ENCODE results near the gene MKNK1. TPM values are rescaled to one million over a fixed set of nuclear protein-coding genes. Genes with fewer than 3 reads are reported as not detected.
"Not testable (repeated sequence)": the region's sequence is repeated elsewhere in the genome, so short reads cannot be mapped to it uniquely, and the experiment has no call there.

Gene MKNK1
- 20.3 TPM for polyA plus RNA-seq (2013, experiment 1 of 2; ENCODE audit: insufficient read length)
- 20.7 TPM for polyA plus RNA-seq (2013, experiment 2 of 2; ENCODE audit: insufficient read length)

GRCh38 chr1:46603858-46604549 is at the start of gene MKNK1:
Gene MKNK1 (minus strand): TSS chr1:46604268. CDS start chr1:46583327, 20,941 bp downstream.
- DNase-seq, result peak; percentile 94

GRCh38 chr1:46653405-46653958 is 49.4 kb upstream of the MKNK1 start:
- no peak for DNase-seq

GRCh38 chr1:46652321-46653100 is 48.4 kb upstream of the MKNK1 start:
- no peak for DNase-seq

- not testable (repeated sequence) for DNase-seq
Measured at GRCh38 chr1:46651152-46651551, 47.1 kb upstream of the MKNK1 start.

GRCh38 chr1:46650491-46650890 is 46.4 kb upstream of the MKNK1 start:
- DNase-seq, result no peak

- no peak for DNase-seq
Measured at GRCh38 chr1:46649764-46650163, 45.7 kb upstream of the MKNK1 start.

GRCh38 chr1:46647611-46648010 is 43.5 kb upstream of the MKNK1 start:
- no peak for DNase-seq

- no peak for DNase-seq
Measured at GRCh38 chr1:46646844-46647243, 42.8 kb upstream of the MKNK1 start.

- no peak for DNase-seq
Measured at GRCh38 chr1:46646331-46646730, 42.3 kb upstream of the MKNK1 start.

GRCh38 chr1:46645815-46646214 is 41.7 kb upstream of the MKNK1 start:
- DNase-seq, result no peak

- DNase-seq, result peak; percentile 86
Measured at GRCh38 chr1:46643368-46643775, 39.3 kb upstream of the MKNK1 start.

GRCh38 chr1:46642115-46642680 is 38.1 kb upstream of the MKNK1 start:
- DNase-seq, result no peak

- DNase-seq, result no peak
Measured at GRCh38 chr1:46639547-46639946, 35.5 kb upstream of the MKNK1 start.

GRCh38 chr1:46638921-46639320 is 34.9 kb upstream of the MKNK1 start:
- DNase-seq, result no peak

- no peak for DNase-seq
Measured at GRCh38 chr1:46637444-46638083, 33.5 kb upstream of the MKNK1 start.

GRCh38 chr1:46635205-46635604 is 31.1 kb upstream of the MKNK1 start:
- DNase-seq, result no peak

- DNase-seq, result no peak
Measured at GRCh38 chr1:46630719-46631118, 26.7 kb upstream of the MKNK1 start.

- DNase-seq, result no peak
Measured at GRCh38 chr1:46623743-46624644, 19.9 kb upstream of the MKNK1 start.

- DNase-seq, result peak; percentile 45
Measured at GRCh38 chr1:46622344-46622743, 18.3 kb upstream of the MKNK1 start.

GRCh38 chr1:46621930-46622329 is 17.9 kb upstream of the MKNK1 start:
- DNase-seq, result no peak

GRCh38 chr1:46619656-46620258 is 15.7 kb upstream of the MKNK1 start:
- no peak for DNase-seq

All from fibroblast of skin of scalp (primary cell).